G401 (cell line): Measurements from ENCODE around the gene CSMD2. TPM values are rescaled to one million over a fixed set of nuclear protein-coding genes. Genes with fewer than 3 reads are reported as not detected.

ENCODE experiments used
- DNase-seq: peaks from one replicate; pipeline ENCODE4 v3.0.0-alpha.2; 2015; ENCODE audit warnings: low spot score
- in situ Hi-C: cut with HindIII; loops from 2 replicates; pipeline ENCODE4 v1.10.0; 2016; ENCODE audit warnings: low sequenced_read_pairs, mixed read lengths
- total RNA-seq: library from RNA; depleted of rRNA; stranded (reverse); fragments of >200 nt; shearing (Covaris generic); gene quantifications from 2 replicates; pipeline ENCODE4 v1.2.3, GENCODE V29; 2014

Gene CSMD2
- total RNA-seq, 1 experiment from 2014 or later = not detected

- DNase-seq = no peak
- in situ Hi-C loops = no loop called here
Measured at GRCh38 chr1:33848205-33848937, 316.7 kb downstream of the CSMD2 start.

GRCh38 chr1:33846861-33847260, 318.2 kb downstream of the CSMD2 start:
- DNase-seq = no peak

GRCh38 chr1:33844166-33844565, 320.9 kb downstream of the CSMD2 start:
- no peak for DNase-seq
- in situ Hi-C loops = no loop called here

More at GRCh38 chr1:33846861-33847260, 318.2 kb downstream of the CSMD2 start:
- in situ Hi-C loops = no loop called here

GRCh38 chr1:33842348-33842747, 322.7 kb downstream of the CSMD2 start:
- in situ Hi-C loops = no loop called here
- DNase-seq = no peak

- DNase-seq = no peak
- in situ Hi-C loops = no loop called here
Measured at GRCh38 chr1:33841494-33841893, 323.5 kb downstream of the CSMD2 start.

GRCh38 chr1:33837635-33838034, 327.4 kb downstream of the CSMD2 start:
- no peak for DNase-seq
- in situ Hi-C loops = no loop called here

GRCh38 chr1:33836911-33837310, 328.1 kb downstream of the CSMD2 start:
- in situ Hi-C loops = no loop called here
- DNase-seq = no peak

GRCh38 chr1:33828654-33829053, 336.4 kb downstream of the CSMD2 start:
- DNase-seq = no peak
- in situ Hi-C loops = no loop called here

- in situ Hi-C loops = no loop called here
- DNase-seq = no peak
Measured at GRCh38 chr1:33828059-33828458, 337.0 kb downstream of the CSMD2 start.

GRCh38 chr1:33826711-33827110, 338.3 kb downstream of the CSMD2 start:
- DNase-seq = no peak
- in situ Hi-C loops = no loop called here

- DNase-seq = no peak
- in situ Hi-C loops = no loop called here
Measured at GRCh38 chr1:33826311-33826710, 338.7 kb downstream of the CSMD2 start.

GRCh38 chr1:33825506-33825905, 339.5 kb downstream of the CSMD2 start:
- in situ Hi-C loops = no loop called here
- DNase-seq = no peak

GRCh38 chr1:33824971-33825370, 340.1 kb downstream of the CSMD2 start:
- in situ Hi-C loops = no loop called here

GRCh38 chr1:33824321-33824720, 340.7 kb downstream of the CSMD2 start:
- DNase-seq = no peak
- in situ Hi-C loops = no loop called here

More at GRCh38 chr1:33824971-33825370, 340.1 kb downstream of the CSMD2 start:
- DNase-seq = no peak

GRCh38 chr1:33823830-33824229, 341.2 kb downstream of the CSMD2 start:
- in situ Hi-C loops = no loop called here
- DNase-seq = no peak

GRCh38 chr1:33823401-33823800, 341.6 kb downstream of the CSMD2 start:
- no peak for DNase-seq
- in situ Hi-C loops = no loop called here

GRCh38 chr1:33822396-33822795, 342.6 kb downstream of the CSMD2 start:
- no peak for DNase-seq
- in situ Hi-C loops = no loop called here

GRCh38 chr1:33821291-33821690, 343.7 kb downstream of the CSMD2 start:
- in situ Hi-C loops = no loop called here
- DNase-seq = no peak

GRCh38 chr1:33820804-33821203, 344.2 kb downstream of the CSMD2 start:
- no peak for DNase-seq
- in situ Hi-C loops = no loop called here

GRCh38 chr1:33819913-33820311, 345.1 kb downstream of the CSMD2 start:
- in situ Hi-C loops = no loop called here
- no peak for DNase-seq

GRCh38 chr1:33819290-33819912, 345.6 kb downstream of the CSMD2 start:
- in situ Hi-C loops = no loop called here

More at GRCh38 chr1:33819290-33819912, 345.6 kb downstream of the CSMD2 start:
- DNase-seq = no peak
